A549 treated with DMSO at 1 μM for 4 hours (cell line): ENCODE results near the gene SBNO2. TPM values are rescaled to one million over a fixed set of nuclear protein-coding genes. Genes with fewer than 3 reads are reported as not detected.

Experiments used
- total RNA-seq: library from RNA; stranded (reverse); fragments of 200-300 nt; extraction: Qiagen RNA extraction; gene quantifications from 5 replicates; pipeline ENCODE4 v1.2.3, GENCODE V29; 2022; ENCODE audit warnings: low read depth

SBNO2 gene
- 31.3 to 51.9 TPM (median 45.6 TPM) in 5 replicates for total RNA-seq

GRCh38 chr19:1173845-1174809 is at the start of gene SBNO2:
Gene SBNO2, minus strand, starts transcription at chr19:1174268. Its CDS starts 19,992 bp downstream, at chr19:1154276.

GRCh38 chr19:1205114-1206099 is 31.3 kb upstream of the SBNO2 start, which contains the start of gene STK11:
Gene STK11, plus strand, starts transcription at chr19:1205778. Its CDS starts 1,136 bp downstream, at chr19:1206914.

GRCh38 chr19:1103708-1104310 is 70.3 kb downstream of the SBNO2 start, which contains the start of gene GPX4:
Gene GPX4, plus strand, starts transcription at chr19:1103994. Its CDS starts 50 bp downstream, at chr19:1104044.

GRCh38 chr19:1094978-1095701 is 78.9 kb downstream of the SBNO2 start, which contains the start of gene POLR2E:
Gene POLR2E, minus strand, starts transcription at chr19:1095375. Its CDS starts 60 bp downstream, at chr19:1095315.

GRCh38 chr19:1066748-1067340 is 107.2 kb downstream of the SBNO2 start, which contains the start of gene ARHGAP45:
Gene ARHGAP45, plus strand, starts transcription at chr19:1067167. Its CDS starts 239 bp downstream, at chr19:1067406.

Other genes starting within 250 kb of the SBNO2 start
- gene ARID3A, start 248.2 kb downstream of the SBNO2 start, total RNA-seq = 3.3 to 6.5 TPM (median 5.0 TPM) in 5 replicates
- 48.6 to 71.6 TPM (median 65.8 TPM) in 5 replicates for gene WDR18, start 189.9 kb downstream of the SBNO2 start, total RNA-seq
- 1.1 to 2.9 TPM (median 2.4 TPM) in 5 replicates for gene GRIN3B, start 173.8 kb downstream of the SBNO2 start, total RNA-seq
- gene TMEM259, start 153.1 kb downstream of the SBNO2 start, total RNA-seq = 72.8 to 115 TPM (median 101 TPM) in 5 replicates
- not detected in 5 replicates for gene RNU6-2, start 152.7 kb downstream of the SBNO2 start, total RNA-seq
- 48.4 to 58.7 TPM (median 53.6 TPM) in 5 replicates for gene CNN2, start 147.7 kb downstream of the SBNO2 start, total RNA-seq
- gene ABCA7, start 134.2 kb downstream of the SBNO2 start, total RNA-seq = 4.6 to 9.3 TPM (median 8.6 TPM) in 5 replicates
- 1.1 to 2.0 TPM (median 1.9 TPM) in 5 replicates for gene ARHGAP45, start 107.1 kb downstream of the SBNO2 start, total RNA-seq
- 197 to 246 TPM (median 217 TPM) in 5 replicates for gene POLR2E, start 78.9 kb downstream of the SBNO2 start, total RNA-seq
- gene GPX4, start 70.3 kb downstream of the SBNO2 start, total RNA-seq = 425 to 478 TPM (median 449 TPM) in 5 replicates
- 31.5 to 40.8 TPM (median 39.5 TPM) in 5 replicates for gene STK11, start 31.5 kb upstream of the SBNO2 start, total RNA-seq
- gene CBARP, start 63.7 kb upstream of the SBNO2 start, total RNA-seq = 2.3 to 4.0 TPM (median 3.7 TPM) in 5 replicates
- 82.4 to 163 TPM (median 149 TPM) in 5 replicates for gene ATP5F1D, start 67.5 kb upstream of the SBNO2 start, total RNA-seq
- 42.1 to 48.9 TPM (median 48.2 TPM) in 5 replicates for gene MIDN, start 74.3 kb upstream of the SBNO2 start, total RNA-seq
- 89.0 to 226 TPM (median 98.8 TPM) in 5 replicates for gene CIRBP, start 95.1 kb upstream of the SBNO2 start, total RNA-seq
- 50.5 to 96.1 TPM (median 82.6 TPM) in 5 replicates for gene FAM174C, start 101.3 kb upstream of the SBNO2 start, total RNA-seq
- gene EFNA2, start 111.6 kb upstream of the SBNO2 start, total RNA-seq = 1.1 to 2.1 TPM (median 1.4 TPM) in 5 replicates
- gene NDUFS7, start 209.6 kb upstream of the SBNO2 start, total RNA-seq = 61.3 to 78.6 TPM (median 70.3 TPM) in 5 replicates
- gene GAMT, start 227.3 kb upstream of the SBNO2 start, total RNA-seq = 25.1 to 40.6 TPM (median 35.1 TPM) in 5 replicates
- gene DAZAP1, start 233.3 kb upstream of the SBNO2 start, total RNA-seq = 81.3 to 109 TPM (median 103 TPM) in 5 replicates